ENCODE measurements around the gene LOC128125822.
"Not testable (repeated sequence)": the region's sequence is repeated elsewhere in the genome, so short reads cannot be mapped to it uniquely, and the experiment has no call there.

Gene LOC128125822

GRCh38 chr6:63580704-63580961, 8.4 kb downstream of the LOC128125822 start:
- no peak for DNase-seq
- intact Hi-C loops (cut with DNase I): loop anchor here (10.0 kb wide), 1 partner anchor 226 kb away; no protein-coding TSS in a partner anchor
- no peaks in the 10 kb centered on the region for H3K27me3 ChIP-seq
- H3K4me3 ChIP-seq (replicated peaks in 1 of 3): no peak overlapping the region
- 91 to 95% methylated on average over 3 of the region's 3 CpGs for WGBS, 2 donors
- peaks cover 31 to 37% of the 10 kb centered on the region in 2 donors for H3K36me3 ChIP-seq
- H3K4me1 ChIP-seq: no peaks in the 10 kb centered on the region
- no peaks in the 10 kb centered on the region for H3K9me3 ChIP-seq
- no peak overlapping the region for H3K27ac ChIP-seq
- TF ChIP-seq POLR2A (IDR thresholded peaks at IDR 0.05) (no peak), CTCF (IDR thresholded peaks at IDR 0.05) (no peak)

- DNase-seq: no peak
Observed at GRCh38 chr6:63581355-63582013, 9.2 kb downstream of the LOC128125822 start.

GRCh38 chr6:63582579-63583231, 10.4 kb downstream of the LOC128125822 start:
- TF ChIP-seq POLR2A (IDR thresholded peaks at IDR 0.05) (no peak), CTCF (IDR thresholded peaks at IDR 0.05) (no peak)
- Histone ChIP-seq H3K27me3 (no peaks in the 10 kb centered on the region), H3K9me3 (no peaks in the 10 kb centered on the region), H3K36me3 (peaks cover 23 to 24% of the 10 kb centered on the region in 2 donors), H3K4me1 (no peaks in the 10 kb centered on the region), H3K27ac (no peak overlapping the region), H3K4me3 (replicated peaks in 1 of 3) (no peak overlapping the region)
- 97 to 98% methylated on average over 4 of the region's 4 CpGs for WGBS, 2 donors
- DNase-seq: no peak
- intact Hi-C loops (cut with DNase I): loop anchor here (10.0 kb wide), 1 partner anchor 228 kb away; no protein-coding TSS in a partner anchor

More at GRCh38 chr6:63581355-63582013, 9.2 kb downstream of the LOC128125822 start:
- H3K4me3 ChIP-seq (replicated peaks in 1 of 3): no peak overlapping the region
- no peak overlapping the region for H3K27ac ChIP-seq
- intact Hi-C loops (cut with DNase I): loop anchor here (10.0 kb wide), 1 partner anchor 227 kb away; no protein-coding TSS in a partner anchor
- H3K36me3 ChIP-seq: peaks cover 31 to 36% of the 10 kb centered on the region in 2 donors
- TF ChIP-seq POLR2A (IDR thresholded peaks at IDR 0.05) (no peak), CTCF (IDR thresholded peaks at IDR 0.05) (no peak)
- no peaks in the 10 kb centered on the region for H3K9me3 ChIP-seq
- H3K27me3 ChIP-seq: no peaks in the 10 kb centered on the region
- WGBS, 2 donors: 96 to 99% methylated on average over 2 of the region's 2 CpGs
- H3K4me1 ChIP-seq: no peaks in the 10 kb centered on the region

GRCh38 chr6:63584125-63584514, 11.8 kb downstream of the LOC128125822 start:
- no peak overlapping the region for H3K27ac ChIP-seq
- WGBS, 2 donors: 86 to 88% methylated on average over 4 of the region's 4 CpGs
- no peaks in the 10 kb centered on the region for H3K27me3 ChIP-seq
- no peak overlapping the region for H3K4me3 ChIP-seq (replicated peaks in 1 of 3)
- H3K4me1 ChIP-seq: no peaks in the 10 kb centered on the region
- no peak for DNase-seq
- intact Hi-C loops (cut with DNase I): loop anchor here (10.0 kb wide), 1 partner anchor 229 kb away; no protein-coding TSS in a partner anchor
- H3K36me3 ChIP-seq: peaks cover 16 to 18% of the 10 kb centered on the region in 2 donors
- no peak for TF ChIP-seq POLR2A (IDR thresholded peaks at IDR 0.05)
- TF ChIP-seq CTCF (IDR thresholded peaks at IDR 0.05): no peak
- no peaks in the 10 kb centered on the region for H3K9me3 ChIP-seq

GRCh38 chr6:63584566-63584965, 12.3 kb downstream of the LOC128125822 start:
- TF ChIP-seq CTCF (IDR thresholded peaks at IDR 0.05): no peak
- no peak for TF ChIP-seq POLR2A (IDR thresholded peaks at IDR 0.05)
- no peaks in the 10 kb centered on the region for H3K4me1 ChIP-seq
- no peaks in the 10 kb centered on the region for H3K9me3 ChIP-seq
- intact Hi-C loops (cut with DNase I): loop anchor here (10.0 kb wide), 1 partner anchor 230 kb away; no protein-coding TSS in a partner anchor
- WGBS, 2 donors: 96 to 98% methylated on average over 8 of the region's 8 CpGs
- no peaks in the 10 kb centered on the region for H3K27me3 ChIP-seq
- H3K27ac ChIP-seq: no peak overlapping the region
- H3K36me3 ChIP-seq: peaks cover 12 to 13% of the 10 kb centered on the region in 2 donors
- H3K4me3 ChIP-seq (replicated peaks in 1 of 3): no peak overlapping the region
- DNase-seq: no peak

- H3K36me3 ChIP-seq; H3K27ac ChIP-seq; DNase-seq; H3K4me1 ChIP-seq; H3K9me3 ChIP-seq; H3K4me3 ChIP-seq (replicated peaks in 1 of 3); H3K27me3 ChIP-seq: not testable (repeated sequence)
- WGBS, 2 donors: 89 to 90% methylated on average over 2 of the region's 2 CpGs
- intact Hi-C loops (cut with DNase I): loop anchor here (10.0 kb wide), 1 partner anchor 231 kb away; no protein-coding TSS in a partner anchor
Observed at GRCh38 chr6:63585652-63586051, 13.4 kb downstream of the LOC128125822 start.

Data from thyroid gland (tissue), 4 donors.